Stimulated activated naive CD4-positive, alpha-beta T cell treated with Interleukin-2 at 50 U/mL for 16 hours (primary cell): ENCODE measurements around the gene SGCB.
"Not testable (repeated sequence)": the region's sequence is repeated elsewhere in the genome, so short reads cannot be mapped to it uniquely, and the experiment has no call there.

Experiments used
- DNase-seq: peaks from one replicate; lab custom pipeline; 2025; lab: John Stamatoyannopoulos, UW

Gene SGCB

GRCh38 chr4:52038103-52038912 is at the start of gene SGCB:
SGCB (minus strand) TSS chr4:52038299; CDS start chr4:52038259, 40 bp downstream.
- peak; percentile 60 for DNase-seq

- DNase-seq, result not testable (repeated sequence)
These were observed 48.3 kb upstream of the SGCB start for GRCh38 chr4:52086425-52086824.

- DNase-seq, result no peak
These were observed 43.1 kb upstream of the SGCB start for GRCh38 chr4:52081216-52081615.

GRCh38 chr4:52079659-52080058 is 41.6 kb upstream of the SGCB start:
- no peak for DNase-seq

- no peak for DNase-seq
These were observed 38.6 kb upstream of the SGCB start for GRCh38 chr4:52076731-52077130.

- DNase-seq, result no peak
These were observed 33.9 kb upstream of the SGCB start for GRCh38 chr4:52071791-52072546.

- no peak for DNase-seq
These were observed 31.5 kb upstream of the SGCB start for GRCh38 chr4:52069571-52069970.

GRCh38 chr4:52059372-52059771 is 21.3 kb upstream of the SGCB start:
- DNase-seq, result no peak

- DNase-seq, result no peak
These were observed 20.2 kb upstream of the SGCB start for GRCh38 chr4:52058275-52058674.

GRCh38 chr4:52057196-52057595 is 19.1 kb upstream of the SGCB start:
- DNase-seq, result no peak

GRCh38 chr4:52054254-52054653 is 16.2 kb upstream of the SGCB start:
- no peak for DNase-seq

GRCh38 chr4:52052475-52052780 is 14.3 kb upstream of the SGCB start:
- no peak for DNase-seq

GRCh38 chr4:52051615-52052474 is 13.7 kb upstream of the SGCB start:
- no peak for DNase-seq

- DNase-seq, result no peak
These were observed 13.1 kb upstream of the SGCB start, which contains the start of gene SPATA18 for GRCh38 chr4:52051213-52051614. SPATA18 (plus strand) TSS chr4:52051304; CDS start chr4:52051705, 401 bp downstream.

- DNase-seq, result no peak
These were observed 11.2 kb upstream of the SGCB start for GRCh38 chr4:52049266-52049665.

- DNase-seq, result no peak
These were observed 6.9 kb upstream of the SGCB start for GRCh38 chr4:52045028-52045427.

GRCh38 chr4:52037689-52038102 is 403 bp downstream of the SGCB start:
- no peak for DNase-seq

GRCh38 chr4:52036886-52037530 is 1.1 kb downstream of the SGCB start:
- no peak for DNase-seq

GRCh38 chr4:52035190-52035589 is 2.9 kb downstream of the SGCB start:
- no peak for DNase-seq

GRCh38 chr4:52032005-52032404 is 6.1 kb downstream of the SGCB start:
- DNase-seq, result no peak

GRCh38 chr4:52028970-52029369 is 9.1 kb downstream of the SGCB start:
- no peak for DNase-seq
